Parathyroid adenoma (tissue), 2 donors: ENCODE data around the gene RAET1E.
"Not testable (repeated sequence)": the region's sequence is repeated elsewhere in the genome, so short reads cannot be mapped to it uniquely, and the experiment has no call there.

Experiments used
- H2AFZ ChIP-seq: fragments of 300-600 bp; sonication (generic); one replicate; pipeline ENCODE4 v1.7.0; 2017; ENCODE audit warnings: antibody characterized with exemption, mild to moderate bottlenecking
- H3K27ac ChIP-seq: fragments of 300-600 bp; sonication (generic); one replicate; pipeline ENCODE4 v1.7.0; 2017
- H3K27me3 ChIP-seq: fragments of 300-600 bp; sonication (generic); one replicate; pipeline ENCODE4 v1.7.0; 2017; ENCODE audit warnings: low read length; ENCODE audit not compliant: control insufficient read depth, insufficient read depth
- H3K36me3 ChIP-seq: fragments of 300-600 bp; sonication (generic); one replicate; pipeline ENCODE4 v1.7.0; 2017; ENCODE audit warnings: low read length; ENCODE audit not compliant: control insufficient read depth, insufficient read depth
- H3K4me1 ChIP-seq: fragments of 300-600 bp; sonication (generic); one replicate; pipeline ENCODE4 v1.7.0; 2017; ENCODE audit warnings: control low read depth
- H3K4me2 ChIP-seq: fragments of 300-600 bp; sonication (generic); one replicate; pipeline ENCODE4 v1.7.0; 2017; ENCODE audit warnings: low read length
- H3K4me3 ChIP-seq: fragments of 300-600 bp; sonication (generic); one replicate; pipeline ENCODE4 v1.7.0; 2017; ENCODE audit warnings: low read depth, low read length
- H3K79me2 ChIP-seq: fragments of 300-600 bp; sonication (generic); one replicate; pipeline ENCODE4 v1.7.0; 2017; ENCODE audit warnings: control low read depth
- H3K9ac ChIP-seq: fragments of 300-600 bp; sonication (generic); one replicate; pipeline ENCODE4 v1.7.0; 2017; ENCODE audit warnings: mild to moderate bottlenecking
- H3K9me3 ChIP-seq: fragments of 300-600 bp; sonication (generic); one replicate; pipeline ENCODE4 v1.7.0; 2017; ENCODE audit warnings: low read length; ENCODE audit not compliant: control insufficient read depth
- TF ChIP-seq, protein P1 (sequence below): fragments of 300-600 bp; sonication (generic); IDR thresholded peaks from one replicate; pipeline ENCODE4 v1.7.0; 2017; ENCODE audit warnings: antibody characterized with exemption, mild to moderate bottlenecking
- donor health status: primary hyperparathyroidism.

RAET1E gene

GRCh38 chr6:149934249-149935156, 36.6 kb upstream of the RAET1E start:
- H3K4me1 ChIP-seq, result no peaks in the 10 kb centered on the region
- no peaks in the 10 kb centered on the region for H3K36me3 ChIP-seq
- H3K9ac ChIP-seq, result no peak overlapping the region
- H3K4me3 ChIP-seq, result no peak overlapping the region
- peaks cover under 1% of the 10 kb centered on the region for H3K27me3 ChIP-seq
- H3K4me2 ChIP-seq, result no peak overlapping the region
- H2AFZ ChIP-seq, result no peak overlapping the region
- TF ChIP-seq, protein P1, sequence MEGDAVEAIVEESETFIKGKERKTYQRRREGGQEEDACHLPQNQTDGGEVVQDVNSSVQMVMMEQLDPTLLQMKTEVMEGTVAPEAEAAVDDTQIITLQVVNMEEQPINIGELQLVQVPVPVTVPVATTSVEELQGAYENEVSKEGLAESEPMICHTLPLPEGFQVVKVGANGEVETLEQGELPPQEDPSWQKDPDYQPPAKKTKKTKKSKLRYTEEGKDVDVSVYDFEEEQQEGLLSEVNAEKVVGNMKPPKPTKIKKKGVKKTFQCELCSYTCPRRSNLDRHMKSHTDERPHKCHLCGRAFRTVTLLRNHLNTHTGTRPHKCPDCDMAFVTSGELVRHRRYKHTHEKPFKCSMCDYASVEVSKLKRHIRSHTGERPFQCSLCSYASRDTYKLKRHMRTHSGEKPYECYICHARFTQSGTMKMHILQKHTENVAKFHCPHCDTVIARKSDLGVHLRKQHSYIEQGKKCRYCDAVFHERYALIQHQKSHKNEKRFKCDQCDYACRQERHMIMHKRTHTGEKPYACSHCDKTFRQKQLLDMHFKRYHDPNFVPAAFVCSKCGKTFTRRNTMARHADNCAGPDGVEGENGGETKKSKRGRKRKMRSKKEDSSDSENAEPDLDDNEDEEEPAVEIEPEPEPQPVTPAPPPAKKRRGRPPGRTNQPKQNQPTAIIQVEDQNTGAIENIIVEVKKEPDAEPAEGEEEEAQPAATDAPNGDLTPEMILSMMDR, result peak; percentile 90
- no peak overlapping the region for H3K27ac ChIP-seq
- no peaks in the 10 kb centered on the region for H3K79me2 ChIP-seq
- H3K9me3 ChIP-seq, result no peaks in the 10 kb centered on the region

GRCh38 chr6:149933461-149933860, 35.5 kb upstream of the RAET1E start:
- no peaks in the 10 kb centered on the region for H3K9me3 ChIP-seq
- H3K79me2 ChIP-seq, result no peaks in the 10 kb centered on the region
- no peak overlapping the region for H3K27ac ChIP-seq
- no peak overlapping the region for H3K4me2 ChIP-seq
- H3K9ac ChIP-seq, result no peak overlapping the region
- no peak overlapping the region for H2AFZ ChIP-seq
- peaks cover 5% of the 10 kb centered on the region for H3K27me3 ChIP-seq
- no peaks in the 10 kb centered on the region for H3K36me3 ChIP-seq
- TF ChIP-seq, protein P1, result no peak
- H3K4me1 ChIP-seq, result no peaks in the 10 kb centered on the region
- H3K4me3 ChIP-seq, result no peak overlapping the region

- Histone ChIP-seq H3K4me3 (no peak overlapping the region), H3K36me3 (no peaks in the 10 kb centered on the region), H3K9me3 (no peaks in the 10 kb centered on the region), H3K4me1 (no peaks in the 10 kb centered on the region), H3K4me2 (no peak overlapping the region), H3K27ac (no peak overlapping the region), H3K79me2 (no peaks in the 10 kb centered on the region), H3K27me3 (peaks cover 5% of the 10 kb centered on the region), H3K9ac (no peak overlapping the region), H2AFZ (no peak overlapping the region)
- TF ChIP-seq, protein P1, result no peak
These were observed 35.1 kb upstream of the RAET1E start for GRCh38 chr6:149933036-149933435.

DNA sequence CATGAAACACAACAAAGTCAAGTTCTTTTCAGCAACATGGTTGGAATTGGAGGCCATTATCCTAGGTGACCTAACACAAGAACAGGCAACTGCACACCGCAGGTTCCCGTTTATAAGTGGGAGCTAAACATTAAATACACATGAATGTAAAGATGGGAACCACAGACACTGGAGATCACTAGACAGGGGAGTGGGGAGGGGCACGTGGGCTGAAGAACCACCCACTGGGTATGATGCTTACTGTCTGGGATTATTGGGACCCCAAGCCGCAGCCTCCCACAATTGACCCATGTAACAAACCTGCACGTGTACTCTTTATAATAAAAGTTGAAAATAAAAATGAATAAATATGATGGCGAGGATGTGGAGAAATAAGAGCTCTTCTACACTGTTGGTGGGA, 33.6 kb upstream of the RAET1E start:
- Histone ChIP-seq H3K4me2 (no peak overlapping the region), H3K9ac (no peak overlapping the region), H3K4me3 (no peak overlapping the region), H3K27ac (no peak overlapping the region), H2AFZ (no peak overlapping the region), H3K36me3 (no peaks in the 10 kb centered on the region), H3K4me1 (no peaks in the 10 kb centered on the region), H3K27me3 (peaks cover 5% of the 10 kb centered on the region), H3K9me3 (no peaks in the 10 kb centered on the region), H3K79me2 (no peaks in the 10 kb centered on the region)
- TF ChIP-seq, protein P1, result no peak

GRCh38 chr6:149929422-149929821, 31.5 kb upstream of the RAET1E start:
- H3K4me2 ChIP-seq, result no peak overlapping the region
- H3K4me3 ChIP-seq, result no peak overlapping the region
- no peaks in the 10 kb centered on the region for H3K9me3 ChIP-seq
- no peaks in the 10 kb centered on the region for H3K36me3 ChIP-seq
- TF ChIP-seq, protein P1, result no peak
- H3K9ac ChIP-seq, result no peak overlapping the region
- no peak overlapping the region for H3K27ac ChIP-seq
- no peaks in the 10 kb centered on the region for H3K4me1 ChIP-seq
- no peaks in the 10 kb centered on the region for H3K79me2 ChIP-seq
- no peak overlapping the region for H2AFZ ChIP-seq
- H3K27me3 ChIP-seq, result peaks cover 5% of the 10 kb centered on the region

- H2AFZ ChIP-seq, H3K79me2 ChIP-seq, H3K27me3 ChIP-seq, H3K36me3 ChIP-seq, H3K9ac ChIP-seq, H3K4me3 ChIP-seq, H3K4me2 ChIP-seq, H3K27ac ChIP-seq, H3K4me1 ChIP-seq, H3K9me3 ChIP-seq: not testable (repeated sequence)
These were observed 29.1 kb upstream of the RAET1E start for GRCh38 chr6:149927025-149927424.
